Keratinocyte (primary cell): Measurements from ENCODE around the gene RGS6.

Experiments used
- EZH2 ChIP-seq: IDR thresholded peaks from one replicate; pipeline ENCODE4 v1.6.1; 2012; ENCODE audit warnings: inconsistent platforms, mild to moderate bottlenecking, low read length, moderate library complexity
- TF ChIP-seq, protein P1 (sequence below), 3 experiments: IDR thresholded peaks in 1 of 3; conservative IDR thresholded peaks in 1 of 3; optimal IDR thresholded peaks in 1 of 3; 2 replicates in 2 of 3; 3 replicates in 1 of 3; pipeline versions ENCODE3 to v1.5.1; 2011; ENCODE audit warnings: low read length in 3 of 3, mild to moderate bottlenecking in 3 of 3, moderate library complexity in 2 of 3, control low read depth in 1 of 3, inconsistent platforms in 1 of 3; ENCODE audit not compliant: insufficient read depth in 2 of 3; ENCODE audit errors: extremely low read depth in 1 of 3

DNA sequence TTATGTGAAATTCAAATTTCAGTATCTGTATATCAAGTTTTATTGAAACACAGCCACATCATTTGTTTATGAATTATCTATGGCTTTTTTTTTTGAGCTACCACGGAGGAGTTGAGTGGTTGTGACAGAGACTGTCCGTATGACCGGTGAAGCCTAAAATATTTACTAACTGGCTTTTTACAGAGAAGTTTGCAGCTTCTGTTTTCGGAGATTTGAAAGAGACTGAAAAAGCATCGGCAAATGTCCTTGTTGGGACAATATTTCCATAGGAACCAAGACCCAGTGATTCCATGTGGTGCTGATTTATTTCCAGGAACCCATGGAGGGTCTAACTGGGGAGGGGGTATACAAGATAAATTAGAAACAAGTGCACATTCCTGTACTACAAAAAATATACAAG, 56.2 kb downstream of the RGS6 start:
- no peak for TF ChIP-seq EZH2
- TF ChIP-seq, protein P1, sequence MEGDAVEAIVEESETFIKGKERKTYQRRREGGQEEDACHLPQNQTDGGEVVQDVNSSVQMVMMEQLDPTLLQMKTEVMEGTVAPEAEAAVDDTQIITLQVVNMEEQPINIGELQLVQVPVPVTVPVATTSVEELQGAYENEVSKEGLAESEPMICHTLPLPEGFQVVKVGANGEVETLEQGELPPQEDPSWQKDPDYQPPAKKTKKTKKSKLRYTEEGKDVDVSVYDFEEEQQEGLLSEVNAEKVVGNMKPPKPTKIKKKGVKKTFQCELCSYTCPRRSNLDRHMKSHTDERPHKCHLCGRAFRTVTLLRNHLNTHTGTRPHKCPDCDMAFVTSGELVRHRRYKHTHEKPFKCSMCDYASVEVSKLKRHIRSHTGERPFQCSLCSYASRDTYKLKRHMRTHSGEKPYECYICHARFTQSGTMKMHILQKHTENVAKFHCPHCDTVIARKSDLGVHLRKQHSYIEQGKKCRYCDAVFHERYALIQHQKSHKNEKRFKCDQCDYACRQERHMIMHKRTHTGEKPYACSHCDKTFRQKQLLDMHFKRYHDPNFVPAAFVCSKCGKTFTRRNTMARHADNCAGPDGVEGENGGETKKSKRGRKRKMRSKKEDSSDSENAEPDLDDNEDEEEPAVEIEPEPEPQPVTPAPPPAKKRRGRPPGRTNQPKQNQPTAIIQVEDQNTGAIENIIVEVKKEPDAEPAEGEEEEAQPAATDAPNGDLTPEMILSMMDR (optimal IDR thresholded peaks at IDR 0.05 in 1 of 3, IDR thresholded peaks at IDR 0.05 in 1 of 3, conservative IDR thresholded peaks at IDR 0.05 in 1 of 3; ENCODE audit: extremely low read depth in 1 of 3, insufficient read depth in 2 of 3, low read length in 3 of 3): no peak
